ENCODE results near the gene FBXO9.

FBXO9 gene

DNA sequence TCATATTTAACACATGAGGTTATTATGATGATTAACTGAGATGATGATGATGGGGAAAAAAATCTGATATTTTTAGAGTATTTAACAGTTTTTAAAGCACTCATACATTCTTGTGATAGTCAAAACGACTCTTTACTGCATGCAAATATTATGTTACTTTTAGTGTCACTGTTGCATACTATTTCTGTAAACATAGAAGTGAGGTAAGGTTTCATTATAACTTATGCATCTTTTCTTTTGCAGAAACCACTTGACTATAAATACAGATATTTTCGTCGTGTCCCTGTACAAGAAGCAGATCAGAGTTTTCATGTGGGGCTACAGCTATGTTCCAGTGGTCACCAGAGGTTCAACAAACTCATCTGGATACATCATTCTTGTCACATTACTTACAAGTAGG is 30.1 kb downstream of the FBXO9 start:
- DNase-seq (ENCODE audit: low spot score) = no peak

DNA sequence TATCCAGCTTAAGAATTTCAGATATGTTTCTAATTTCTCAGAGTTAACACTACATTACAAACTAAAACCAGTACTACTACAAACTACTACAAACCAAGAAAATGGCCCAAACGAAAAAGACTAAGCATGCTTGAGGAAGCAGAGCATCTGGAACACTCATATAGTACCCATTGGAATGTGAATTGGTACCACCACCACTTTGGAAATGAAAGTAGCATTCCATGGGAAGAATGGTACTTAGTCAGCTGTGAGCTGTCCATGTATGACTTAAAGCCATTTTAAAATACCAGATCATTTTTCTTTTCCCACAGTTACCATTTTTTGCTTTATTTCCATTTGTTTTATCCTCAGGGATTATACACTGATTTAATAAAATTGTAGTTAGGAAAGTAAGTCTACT is 30.5 kb downstream of the FBXO9 start:
- DNase-seq (ENCODE audit: low spot score) = peak; percentile 53

GRCh38 chr6:53100561-53100960 is 35.4 kb downstream of the FBXO9 start:
- DNase-seq (ENCODE audit: low spot score) = no peak

GRCh38 chr6:53101006-53101405 is 35.8 kb downstream of the FBXO9 start:
- DNase-seq (ENCODE audit: low spot score) = no peak

DNA sequence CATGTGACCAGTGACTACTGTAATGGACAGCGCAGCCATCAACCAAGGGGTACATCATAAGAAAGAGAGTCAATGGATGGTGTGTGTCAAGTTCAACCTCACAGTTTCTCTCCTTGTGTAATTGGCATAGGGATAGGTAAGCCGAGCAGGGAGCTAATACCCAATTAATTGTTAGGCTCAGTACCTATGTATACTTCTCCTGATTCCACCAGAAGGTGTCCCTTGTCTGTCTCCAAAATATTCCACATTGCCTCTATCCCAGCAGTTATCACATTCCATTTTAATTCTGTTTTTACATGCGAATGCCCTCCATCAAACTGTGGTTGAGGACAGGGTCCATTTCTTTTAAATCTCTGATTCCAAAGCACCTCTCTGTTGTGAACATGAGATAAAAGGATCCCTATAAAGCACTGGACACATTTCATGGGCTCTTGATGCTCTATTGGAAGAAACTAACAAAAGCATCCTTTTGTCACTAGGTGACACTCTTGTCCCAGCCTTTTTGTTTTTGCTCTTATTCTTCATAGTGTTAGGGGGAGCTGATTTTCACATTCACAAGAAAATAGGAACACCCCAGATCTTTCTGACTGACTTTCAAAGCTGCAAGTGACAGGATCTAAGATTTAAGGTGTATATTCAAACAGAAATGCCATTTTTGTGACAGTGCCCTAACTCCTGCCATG is 38.9 kb downstream of the FBXO9 start:
- DNase-seq (ENCODE audit: low spot score) = no peak

GRCh38 chr6:53104916-53105315 is 39.7 kb downstream of the FBXO9 start:
- DNase-seq (ENCODE audit: low spot score) = no peak

GRCh38 chr6:53107091-53107490 is 41.9 kb downstream of the FBXO9 start:
- DNase-seq (ENCODE audit: low spot score) = peak; percentile 81

DNA sequence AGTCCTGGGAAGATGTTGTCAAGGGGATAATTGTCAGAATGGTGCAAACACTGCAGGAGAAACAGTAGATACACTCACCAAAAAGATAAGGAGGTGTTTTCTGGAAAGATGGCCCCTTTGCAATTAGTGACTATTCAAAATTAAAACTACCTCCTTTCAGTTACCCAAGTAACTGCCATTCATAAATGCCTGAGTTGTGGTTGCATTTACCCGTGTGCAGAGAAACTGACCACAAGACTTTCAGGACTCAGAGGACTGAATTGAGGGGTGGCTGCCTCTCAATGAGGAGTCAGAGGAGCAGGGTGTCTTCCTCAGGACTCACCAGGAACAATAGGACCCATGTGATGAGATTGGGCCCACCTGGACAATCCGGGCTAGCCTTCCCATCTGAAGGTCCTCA is 44.4 kb downstream of the FBXO9 start:
- DNase-seq (ENCODE audit: low spot score) = no peak

GRCh38 chr6:53111865-53112264 is 46.7 kb downstream of the FBXO9 start:
- no peak for DNase-seq (ENCODE audit: low spot score)

DNA sequence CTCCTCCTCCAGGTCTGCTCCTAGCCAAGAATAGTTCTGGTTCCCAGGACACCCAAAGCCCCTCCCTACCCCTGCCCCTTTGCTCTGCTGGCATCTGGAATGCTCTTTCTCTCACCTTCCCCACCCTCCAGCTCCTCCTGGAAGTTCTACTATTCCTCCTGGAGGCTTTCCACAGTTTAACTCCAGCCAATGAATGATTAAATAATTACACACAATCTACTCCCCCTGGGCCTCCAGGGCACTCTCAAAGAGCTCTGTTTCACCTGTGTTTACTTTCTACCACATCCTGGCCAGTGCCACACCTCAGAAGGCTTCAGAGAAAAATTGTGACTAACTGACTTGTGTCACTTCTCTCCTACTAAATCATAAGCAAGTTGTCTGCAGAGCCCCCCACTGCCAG is 47.2 kb downstream of the FBXO9 start:
- DNase-seq (ENCODE audit: low spot score) = no peak

GRCh38 chr6:53112871-53113270 is 47.7 kb downstream of the FBXO9 start:
- DNase-seq (ENCODE audit: low spot score) = no peak

- DNase-seq (ENCODE audit: low spot score) = no peak
Measured at GRCh38 chr6:53113742-53114141, 48.5 kb downstream of the FBXO9 start.

DNA sequence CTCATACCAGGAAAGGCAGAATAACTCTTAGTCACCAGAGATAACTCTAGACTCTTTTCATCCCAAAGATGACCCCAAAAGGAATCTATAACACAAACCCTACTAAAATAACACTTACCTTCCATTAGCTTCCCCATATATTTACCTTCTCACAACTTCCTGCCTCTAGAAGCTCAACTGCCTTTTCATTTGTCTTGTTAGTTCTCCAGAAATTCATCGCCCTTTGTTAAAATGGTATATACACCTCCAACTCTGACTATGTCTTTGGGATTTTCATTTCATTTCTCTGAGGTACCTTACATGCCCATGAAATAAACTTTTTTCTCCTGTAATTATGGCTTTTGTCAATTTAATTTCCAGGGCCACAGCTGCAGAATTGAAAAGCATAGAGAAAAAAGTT is 49.9 kb downstream of the FBXO9 start:
- DNase-seq (ENCODE audit: low spot score) = no peak

GRCh38 chr6:53115741-53116140 is 50.5 kb downstream of the FBXO9 start:
- no peak for DNase-seq (ENCODE audit: low spot score)

DNA sequence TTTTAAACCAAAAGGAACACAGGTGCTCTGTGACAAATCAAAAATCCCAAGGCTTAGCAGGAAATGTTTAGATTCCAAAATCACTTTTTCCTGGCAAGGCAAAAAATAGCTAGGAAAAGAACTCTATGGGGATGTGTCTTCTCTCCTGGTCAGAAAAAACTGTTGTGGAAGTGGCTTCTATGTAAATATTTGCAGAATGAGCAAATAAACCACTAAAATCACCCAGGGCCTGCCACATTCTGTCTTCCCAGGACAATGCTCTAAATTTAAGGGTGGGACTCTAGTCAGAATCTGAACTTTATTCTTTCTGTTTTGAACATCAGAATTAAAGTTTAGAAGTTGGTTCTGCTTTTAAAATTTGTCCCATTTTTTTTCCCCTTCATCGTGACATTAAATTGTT is 54.1 kb downstream of the FBXO9 start:
- DNase-seq (ENCODE audit: low spot score) = peak; percentile 48

DNA sequence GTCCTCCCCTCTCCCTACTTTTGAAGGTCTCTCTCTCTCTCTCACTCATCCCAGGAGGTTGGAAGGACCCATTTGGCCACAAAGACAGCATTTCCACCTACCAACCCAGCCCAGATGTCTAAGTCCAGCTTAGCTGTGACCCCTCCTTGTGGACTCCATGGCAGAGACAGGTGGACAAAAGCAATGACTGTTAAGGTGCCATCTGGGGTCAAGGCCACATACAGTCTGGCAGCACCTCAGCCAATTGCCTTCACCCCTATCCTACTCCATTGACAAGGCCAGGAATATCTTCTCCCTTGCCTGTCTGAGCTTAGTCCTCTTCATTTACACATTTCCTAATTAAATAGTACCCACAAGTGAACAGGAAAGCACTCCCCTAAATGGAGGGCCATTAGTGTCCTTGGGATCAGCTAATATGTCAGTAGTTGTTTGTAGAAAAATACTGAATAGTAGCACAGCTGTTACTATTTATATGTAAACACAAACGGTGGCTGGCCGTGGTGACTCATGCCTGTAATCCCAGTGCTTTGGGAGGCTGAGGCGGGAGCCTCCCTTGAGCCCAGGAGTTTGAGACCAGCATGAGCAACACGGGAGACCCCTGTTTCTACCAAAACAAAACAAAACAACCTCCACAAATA is 54.7 kb downstream of the FBXO9 start:
- DNase-seq (ENCODE audit: low spot score) = peak; percentile 47

DNA sequence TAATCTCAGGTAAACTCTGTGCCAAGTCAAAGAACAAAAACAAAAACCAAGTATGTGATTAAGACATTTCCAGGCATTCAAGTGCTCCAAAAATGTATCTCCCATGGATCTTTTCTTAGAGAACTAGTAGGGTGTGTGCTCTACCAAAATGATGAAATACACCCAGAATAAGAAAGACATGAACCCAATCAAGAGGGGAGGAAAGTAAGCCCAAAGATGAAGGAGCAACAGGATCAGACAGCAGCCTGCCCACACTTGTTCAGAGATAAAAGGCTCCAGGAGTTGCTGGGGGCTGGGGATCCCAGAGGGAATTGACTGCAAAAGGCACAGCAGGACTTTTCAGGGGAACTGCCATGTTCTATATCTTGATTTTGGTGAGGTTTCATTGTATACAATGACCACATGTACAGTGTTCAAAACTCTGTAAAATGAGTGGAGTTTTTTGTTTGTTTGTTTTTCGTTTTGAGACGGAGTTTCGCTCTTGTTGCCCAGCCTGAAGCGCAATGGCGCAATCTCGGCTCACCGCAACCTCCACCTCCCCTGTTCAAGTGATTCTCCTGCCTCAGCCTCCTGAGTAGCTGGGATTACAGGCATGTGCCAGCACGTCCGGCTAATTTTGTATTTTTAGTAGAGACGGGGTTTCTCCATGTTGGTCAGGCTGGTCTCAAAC is 59.1 kb downstream of the FBXO9 start:
- no peak for DNase-seq (ENCODE audit: low spot score)

DNA sequence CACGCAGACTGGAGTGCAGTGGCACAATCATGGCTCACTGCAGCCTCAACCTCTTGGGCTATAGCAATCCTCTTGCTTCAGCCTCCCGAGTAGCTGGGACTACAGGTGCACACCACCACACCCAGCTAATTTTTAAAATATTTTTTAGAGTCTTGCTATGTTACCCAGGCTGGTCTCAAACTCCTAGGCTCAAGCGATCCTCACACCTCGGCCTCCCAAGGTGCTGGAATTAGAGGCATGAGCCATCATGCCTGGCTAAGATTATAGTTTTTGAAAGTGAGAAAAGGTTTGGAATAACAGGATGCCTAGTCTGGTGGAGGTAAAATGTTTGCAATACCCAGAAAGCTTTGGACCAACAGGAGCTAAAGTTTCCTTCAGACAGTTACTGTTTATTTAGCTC is 60.1 kb downstream of the FBXO9 start:
- no peak for DNase-seq (ENCODE audit: low spot score)

DNA sequence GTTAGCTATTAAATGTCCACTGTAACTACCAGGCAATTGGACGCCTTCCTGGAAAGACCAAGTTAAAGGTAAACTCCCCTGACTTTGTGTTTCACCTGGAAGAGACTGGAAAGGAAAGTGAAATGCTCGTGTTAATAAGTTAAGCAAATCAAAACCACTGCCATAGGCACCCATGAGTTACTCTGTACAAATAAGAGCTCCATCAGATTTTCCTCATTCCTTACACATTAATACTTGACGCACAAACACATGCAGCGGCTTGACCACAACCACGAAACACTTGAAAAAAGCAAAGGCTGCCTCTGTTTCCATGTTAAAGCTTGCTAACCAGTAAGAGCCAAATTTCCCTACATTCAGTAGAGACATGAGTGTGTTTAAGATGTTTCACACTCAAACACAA is 63.6 kb downstream of the FBXO9 start:
- no peak for DNase-seq (ENCODE audit: low spot score)

DNA sequence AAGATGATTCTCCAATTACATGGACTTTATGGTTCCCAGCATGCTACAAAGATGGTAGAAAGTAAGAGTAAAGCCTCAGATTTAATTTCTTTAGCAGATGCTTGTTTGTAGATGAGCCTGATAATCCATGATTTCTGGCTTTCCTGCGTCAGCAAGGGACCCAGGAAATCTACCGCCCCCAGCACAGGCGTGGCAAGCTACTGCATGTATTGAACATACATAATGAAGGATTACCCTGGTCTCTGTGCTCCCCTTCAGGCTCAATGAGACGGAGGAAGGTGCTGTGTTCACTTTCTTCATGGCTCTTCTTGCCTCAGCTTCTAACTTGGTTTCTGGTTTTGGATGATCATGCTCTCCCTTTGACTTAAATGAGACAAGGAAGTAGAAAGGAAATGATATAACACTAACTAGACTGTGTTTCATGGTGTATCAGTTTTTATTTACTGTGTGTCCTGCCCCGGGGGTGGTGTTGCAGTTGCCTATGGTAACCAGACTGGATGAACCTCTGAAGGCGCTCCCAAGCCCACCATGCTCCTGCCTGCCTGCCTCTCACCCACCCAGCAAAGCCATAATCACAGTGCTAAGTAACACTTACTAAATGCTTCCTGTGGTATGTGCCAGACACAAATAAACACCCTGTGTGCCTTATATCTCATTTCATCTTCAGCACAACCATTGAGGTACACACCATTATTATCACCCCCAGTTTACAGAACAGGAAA is 65.5 kb downstream of the FBXO9 start:
- no peak for DNase-seq (ENCODE audit: low spot score)

DNA sequence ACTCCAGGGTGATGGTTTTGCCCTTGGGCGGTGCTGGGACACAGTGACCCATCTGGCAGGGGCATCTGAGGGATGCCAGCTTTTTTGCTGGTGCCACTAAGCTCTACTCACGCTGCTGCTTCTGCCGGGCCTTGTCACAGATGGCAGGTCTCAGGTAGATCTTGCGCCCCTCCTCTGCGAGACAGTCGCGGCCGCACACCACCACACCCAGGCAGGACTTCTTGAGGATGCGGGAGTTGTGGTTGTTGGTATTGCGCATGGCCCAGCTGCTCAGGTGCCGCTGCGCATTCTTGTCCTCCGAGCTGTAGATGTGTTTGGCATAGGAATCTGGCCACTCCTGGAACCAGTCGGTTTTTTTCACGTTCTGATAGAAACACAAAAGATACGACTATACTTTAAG is 68.8 kb downstream of the FBXO9 start:
- no peak for DNase-seq (ENCODE audit: low spot score)

GRCh38 chr6:53134601-53135235 is 69.5 kb downstream of the FBXO9 start:
- DNase-seq (ENCODE audit: low spot score) = no peak
